ENCODE data around the gene HS3ST4. TPM values are rescaled to one million over a fixed set of nuclear protein-coding genes. Genes with fewer than 3 reads are reported as not detected.

The HS3ST4 gene
- total and polyA plus RNA-seq, 10 of the 15 experiments (the other 5 are each of a cell fraction or from before 2014, with no cell fraction given) = 0.05 TPM; not detected in 9

DNA sequence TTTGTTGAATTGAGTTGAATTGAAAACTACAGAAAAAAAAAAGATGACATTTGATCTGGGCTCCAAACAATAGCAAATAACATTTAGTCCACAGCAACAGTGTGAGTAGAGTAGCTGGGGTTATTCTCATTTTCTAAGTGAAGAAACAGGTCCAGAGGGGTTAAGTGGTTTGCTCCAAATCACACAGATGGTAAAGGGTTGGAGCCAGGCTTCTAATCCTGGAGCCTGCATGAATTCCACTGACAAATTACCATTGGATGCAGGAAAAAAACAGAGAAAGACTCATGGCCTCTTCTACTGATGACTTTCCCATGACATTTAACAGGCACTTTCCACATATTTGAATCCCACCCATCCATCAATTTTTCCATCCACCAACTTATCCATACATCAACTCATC is 182.4 kb downstream of the HS3ST4 start:
- CTCF ChIA-PET = interaction anchor here (0.7 kb wide), 1 partner anchor 123 kb away, joined by 3 read pairs; no protein-coding TSS in a partner anchor
- intact Hi-C loops (cut with micrococcal nuclease; ENCODE audit: unreplicated experiment) = no loop called here
- in situ Hi-C loops (cut with MboI) = no loop called here
- ATAC-seq (no peak), FAIRE-seq (no peak), DNase-seq (ENCODE audit: low read depth, low spot score) (no peak)
- no peaks in the 10 kb centered on the region for H3K79me2 ChIP-seq (ENCODE audit: control insufficient read depth, insufficient read depth, low read length)
- TF ChIP-seq MXI1 (IDR thresholded peaks at IDR 0.05; ENCODE audit: low read depth, low read length) = no peak
- RAD21 ChIA-PET (ENCODE audit: unreplicated experiment) = no interaction called here
- BruUV-seq (replicated peaks) = no TSS peak
- no peaks in the 10 kb centered on the region for H3K27me3 ChIP-seq (replicated peaks in 1 of 2; ENCODE audit: control insufficient read depth in 2 of 2, insufficient read depth in 2 of 2, low read length in 1 of 2)
- SMC1A ChIA-PET (ENCODE audit: uncharacterized antibody, unreplicated experiment) = no interaction called here
- no peak overlapping the region for H3K27ac ChIP-seq (ENCODE audit: control insufficient read depth, insufficient read depth)
- H2AFZ ChIP-seq (ENCODE audit: control insufficient read depth, low read depth, low read length) = no peak overlapping the region
- H4K20me1 ChIP-seq (ENCODE audit: control insufficient read depth, insufficient read depth) = no peaks in the 10 kb centered on the region
- no peaks in the 10 kb centered on the region for H3K4me1 ChIP-seq (ENCODE audit: control insufficient read depth, insufficient read depth, low read length)
- H3K4me3 ChIP-seq = no peak overlapping the region
- no peak overlapping the region for H3K9ac ChIP-seq (ENCODE audit: control insufficient read depth, insufficient read depth, low read length)
- POLR2A ChIA-PET = no interaction called here
- H3K36me3 ChIP-seq (ENCODE audit: control insufficient read depth in 2 of 2, insufficient read depth in 2 of 2, low read length in 1 of 2) = no peaks in the 10 kb centered on the region
- no peaks in the 10 kb centered on the region for H3K9me3 ChIP-seq (replicated peaks; ENCODE audit: control insufficient read depth, insufficient read depth, low read length)
- no peak overlapping the region for H3K4me2 ChIP-seq (ENCODE audit: control insufficient read depth, insufficient read depth)

DNA sequence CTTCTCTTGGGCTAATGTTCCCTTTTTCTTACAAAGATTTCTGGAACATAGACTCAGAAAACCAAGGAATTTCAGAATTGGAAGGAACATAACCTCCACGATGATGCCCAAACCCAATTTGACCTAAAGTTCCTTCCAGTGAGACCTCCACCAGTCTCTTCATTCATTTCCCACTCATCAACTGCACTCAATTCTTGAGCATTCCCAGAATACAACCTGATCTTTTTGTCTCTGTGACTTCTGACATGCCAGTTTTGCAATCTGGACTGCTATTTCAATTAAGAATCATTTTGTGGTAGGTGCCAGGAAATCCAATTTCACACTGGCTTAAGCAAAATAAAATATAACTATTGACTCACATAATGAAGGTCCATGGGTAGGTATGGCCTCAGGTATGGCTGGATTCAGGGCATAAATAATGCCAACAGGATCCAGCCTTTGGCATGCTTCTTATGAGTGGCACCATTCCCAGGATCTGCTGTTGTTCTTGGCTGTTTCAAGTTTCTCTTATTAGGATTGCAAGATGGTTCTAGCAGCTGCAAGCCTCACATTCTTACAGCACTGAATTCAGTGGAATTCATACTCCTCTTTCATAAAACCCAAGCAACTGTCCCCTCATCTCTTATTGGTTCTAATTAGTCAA is 184.3 kb downstream of the HS3ST4 start:
- ChIA-PET CTCF (no interaction called here), SMC1A (ENCODE audit: uncharacterized antibody, unreplicated experiment) (no interaction called here)
- TF ChIP-seq NRF1 (conservative IDR thresholded peaks at IDR 0.05; ENCODE audit: low read depth, low read length) (no peak), TCF12 (IDR thresholded peaks at IDR 0.05; ENCODE audit: low read depth, low read length) (no peak), HCFC1 (IDR thresholded peaks at IDR 0.05; ENCODE audit: low read length) (no peak)
- TF ChIP-seq, protein P1, sequence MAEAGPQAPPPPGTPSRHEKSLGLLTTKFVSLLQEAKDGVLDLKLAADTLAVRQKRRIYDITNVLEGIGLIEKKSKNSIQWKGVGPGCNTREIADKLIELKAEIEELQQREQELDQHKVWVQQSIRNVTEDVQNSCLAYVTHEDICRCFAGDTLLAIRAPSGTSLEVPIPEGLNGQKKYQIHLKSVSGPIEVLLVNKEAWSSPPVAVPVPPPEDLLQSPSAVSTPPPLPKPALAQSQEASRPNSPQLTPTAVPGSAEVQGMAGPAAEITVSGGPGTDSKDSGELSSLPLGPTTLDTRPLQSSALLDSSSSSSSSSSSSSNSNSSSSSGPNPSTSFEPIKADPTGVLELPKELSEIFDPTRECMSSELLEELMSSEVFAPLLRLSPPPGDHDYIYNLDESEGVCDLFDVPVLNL (IDR thresholded peaks at IDR 0.05; ENCODE audit: low read depth, low read length) = no peak
- TF ChIP-seq, protein P2, sequence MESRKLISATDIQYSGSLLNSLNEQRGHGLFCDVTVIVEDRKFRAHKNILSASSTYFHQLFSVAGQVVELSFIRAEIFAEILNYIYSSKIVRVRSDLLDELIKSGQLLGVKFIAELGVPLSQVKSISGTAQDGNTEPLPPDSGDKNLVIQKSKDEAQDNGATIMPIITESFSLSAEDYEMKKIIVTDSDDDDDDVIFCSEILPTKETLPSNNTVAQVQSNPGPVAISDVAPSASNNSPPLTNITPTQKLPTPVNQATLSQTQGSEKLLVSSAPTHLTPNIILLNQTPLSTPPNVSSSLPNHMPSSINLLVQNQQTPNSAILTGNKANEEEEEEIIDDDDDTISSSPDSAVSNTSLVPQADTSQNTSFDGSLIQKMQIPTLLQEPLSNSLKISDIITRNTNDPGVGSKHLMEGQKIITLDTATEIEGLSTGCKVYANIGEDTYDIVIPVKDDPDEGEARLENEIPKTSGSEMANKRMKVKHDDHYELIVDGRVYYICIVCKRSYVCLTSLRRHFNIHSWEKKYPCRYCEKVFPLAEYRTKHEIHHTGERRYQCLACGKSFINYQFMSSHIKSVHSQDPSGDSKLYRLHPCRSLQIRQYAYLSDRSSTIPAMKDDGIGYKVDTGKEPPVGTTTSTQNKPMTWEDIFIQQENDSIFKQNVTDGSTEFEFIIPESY (IDR thresholded peaks at IDR 0.05) = no peak
- TF ChIP-seq, protein P3, sequence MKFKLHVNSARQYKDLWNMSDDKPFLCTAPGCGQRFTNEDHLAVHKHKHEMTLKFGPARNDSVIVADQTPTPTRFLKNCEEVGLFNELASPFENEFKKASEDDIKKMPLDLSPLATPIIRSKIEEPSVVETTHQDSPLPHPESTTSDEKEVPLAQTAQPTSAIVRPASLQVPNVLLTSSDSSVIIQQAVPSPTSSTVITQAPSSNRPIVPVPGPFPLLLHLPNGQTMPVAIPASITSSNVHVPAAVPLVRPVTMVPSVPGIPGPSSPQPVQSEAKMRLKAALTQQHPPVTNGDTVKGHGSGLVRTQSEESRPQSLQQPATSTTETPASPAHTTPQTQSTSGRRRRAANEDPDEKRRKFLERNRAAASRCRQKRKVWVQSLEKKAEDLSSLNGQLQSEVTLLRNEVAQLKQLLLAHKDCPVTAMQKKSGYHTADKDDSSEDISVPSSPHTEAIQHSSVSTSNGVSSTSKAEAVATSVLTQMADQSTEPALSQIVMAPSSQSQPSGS (IDR thresholded peaks at IDR 0.05; ENCODE audit: low read length) = no peak

More for the DNA sequence above, 184.3 kb downstream of the HS3ST4 start:
- intact Hi-C loops (cut with micrococcal nuclease; ENCODE audit: unreplicated experiment) (no loop called here), in situ Hi-C loops (cut with MboI) (no loop called here)
- no peaks in the 10 kb centered on the region for H3K36me3 ChIP-seq (ENCODE audit: control insufficient read depth in 2 of 2, insufficient read depth in 2 of 2, low read length in 1 of 2)
- H4K20me1 ChIP-seq (ENCODE audit: control insufficient read depth, insufficient read depth) = no peaks in the 10 kb centered on the region
- ChIA-PET POLR2A (no interaction called here), RAD21 (ENCODE audit: unreplicated experiment) (no interaction called here)
- 0% methylated on average over 1 of the region's 1 CpG for whole genome bisulfite sequencing (ENCODE audit: insufficient coverage, insufficient replicate concordance, low lambda C conversion rate, missing lambda C conversion rate)
- no TSS peak for BruUV-seq (replicated peaks)
- FAIRE-seq (no peak), ATAC-seq (no peak), DNase-seq (ENCODE audit: low read depth, low spot score) (no peak)
- H3K27me3 ChIP-seq (replicated peaks in 1 of 2; ENCODE audit: control insufficient read depth in 2 of 2, insufficient read depth in 2 of 2, low read length in 1 of 2) = no peaks in the 10 kb centered on the region
- no peaks in the 10 kb centered on the region for H3K9me3 ChIP-seq (replicated peaks; ENCODE audit: control insufficient read depth, insufficient read depth, low read length)
- no peak overlapping the region for H2AFZ ChIP-seq (ENCODE audit: control insufficient read depth, low read depth, low read length)
- no peaks in the 10 kb centered on the region for H3K79me2 ChIP-seq (ENCODE audit: control insufficient read depth, insufficient read depth, low read length)
- no peak overlapping the region for H3K4me3 ChIP-seq
- H3K4me2 ChIP-seq (ENCODE audit: control insufficient read depth, insufficient read depth) = no peak overlapping the region
- H3K4me1 ChIP-seq (ENCODE audit: control insufficient read depth, insufficient read depth, low read length) = no peaks in the 10 kb centered on the region
- no peak overlapping the region for H3K27ac ChIP-seq (ENCODE audit: control insufficient read depth, insufficient read depth)
- no peak overlapping the region for H3K9ac ChIP-seq (ENCODE audit: control insufficient read depth, insufficient read depth, low read length)

Data from GM12878 (cell line).